GM21576 (cell line): ENCODE measurements around the gene CDK6.
A peak's percentile ranks its signal among the peaks of the same experiment; 100 is the strongest.

ENCODE experiments used
- ATAC-seq: cut with Tn5 transposase; IDR thresholded peaks from one replicate; pipeline ENCODE4 v1.9.1; 2021; ENCODE audit warnings: mild to moderate bottlenecking, moderate library complexity; ENCODE audit not compliant: unreplicated experiment

CDK6 gene

DNA sequence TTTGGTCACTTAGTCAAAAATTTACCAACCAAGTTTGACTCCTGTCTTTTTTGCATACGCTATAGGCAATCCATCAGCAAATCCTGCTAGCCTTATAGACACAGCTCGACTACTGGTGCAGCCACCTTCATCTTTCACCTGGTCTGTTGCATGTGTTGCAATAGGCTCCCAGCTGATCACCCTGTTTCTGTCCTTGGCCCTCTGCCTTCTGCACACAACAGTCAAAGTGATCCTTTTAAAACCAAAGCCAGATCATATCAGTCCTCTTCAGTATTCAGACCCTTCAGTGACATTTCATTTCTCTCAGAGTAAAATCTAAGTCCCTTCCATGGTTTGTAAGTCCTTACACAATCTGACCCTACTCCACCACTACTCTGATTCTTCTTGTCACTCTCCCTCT is 10.9 kb upstream of the CDK6 start:
- ATAC-seq = no peak

- no peak for ATAC-seq
These were observed 9.4 kb upstream of the CDK6 start for GRCh38 chr7:92845736-92846135.

GRCh38 chr7:92843781-92844180 is 7.4 kb upstream of the CDK6 start:
- no peak for ATAC-seq

DNA sequence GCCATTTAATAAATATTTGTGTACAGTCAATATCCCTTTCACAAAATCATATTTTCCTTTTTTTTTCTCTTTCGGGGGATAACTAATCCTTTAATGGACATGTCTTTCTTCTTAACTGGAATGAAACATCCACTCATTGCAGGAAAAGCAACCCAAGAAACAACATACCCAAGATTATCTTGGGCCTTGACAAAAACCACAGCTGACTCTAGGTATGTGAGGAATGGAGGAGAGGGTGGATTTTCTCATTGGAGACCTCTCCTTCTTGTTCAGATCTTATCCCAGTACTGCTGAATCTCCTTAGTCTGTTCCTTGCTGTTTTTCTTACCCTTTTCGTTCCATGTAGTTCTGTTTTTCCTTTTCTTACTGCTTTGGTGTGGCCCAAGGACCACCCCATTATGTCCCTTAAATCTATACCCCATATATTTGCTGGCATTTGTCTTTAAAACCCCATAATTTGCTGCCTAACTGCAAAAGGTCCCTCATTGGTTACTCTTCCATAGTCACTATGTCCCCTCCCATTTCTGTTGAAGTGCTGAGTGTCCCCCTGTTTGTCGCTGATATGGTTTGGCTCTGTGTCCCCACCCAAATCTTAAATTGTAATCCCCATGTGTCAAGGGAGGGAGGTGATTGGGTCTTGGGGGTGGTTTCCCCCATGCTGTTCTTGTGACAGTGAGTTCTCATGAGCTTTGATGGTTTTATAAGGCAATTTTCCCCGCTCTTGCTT is 6.8 kb upstream of the CDK6 start:
- no peak for ATAC-seq

DNA sequence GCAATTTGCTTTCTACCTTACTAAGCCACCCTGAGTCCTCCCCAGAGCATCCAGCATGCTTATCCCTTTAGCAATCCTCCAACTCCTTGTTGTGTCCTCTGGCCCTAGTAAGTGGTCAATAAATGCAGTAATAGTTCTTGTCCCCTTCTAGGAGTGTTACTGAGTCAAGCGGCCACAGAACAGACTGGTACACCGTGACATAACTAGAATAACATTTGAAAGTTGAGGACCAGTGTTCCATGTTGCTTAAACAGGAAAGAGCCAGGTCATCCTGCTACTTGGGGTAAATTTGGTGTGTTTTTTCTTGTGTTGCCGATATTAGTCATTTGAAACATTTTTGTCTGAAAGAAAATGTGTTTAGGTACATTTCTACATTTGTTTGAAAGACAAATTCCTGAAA is 4.8 kb upstream of the CDK6 start:
- ATAC-seq = no peak

- ATAC-seq = no peak
These were observed 3.9 kb upstream of the CDK6 start for GRCh38 chr7:92840316-92840715.

DNA sequence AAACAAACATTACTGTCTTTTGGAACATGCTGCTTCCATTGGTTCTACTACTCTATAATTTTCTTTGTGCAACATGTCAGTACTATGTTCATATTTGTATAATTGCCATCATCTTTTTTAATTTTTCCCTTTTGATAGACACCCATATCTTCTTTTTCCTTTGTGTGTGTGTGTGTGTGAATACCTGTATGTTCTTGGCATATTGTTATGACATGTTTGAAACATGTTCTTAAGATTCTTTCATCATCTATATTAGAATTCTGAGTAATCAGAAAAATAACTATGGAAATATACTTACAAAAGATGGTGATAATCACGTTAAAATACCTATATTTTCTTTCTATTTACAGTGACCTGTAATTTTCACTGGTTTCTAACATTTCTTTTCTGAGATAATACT is 3.5 kb upstream of the CDK6 start:
- ATAC-seq = no peak

- ATAC-seq = no peak
These were observed 2.6 kb upstream of the CDK6 start for GRCh38 chr7:92838934-92839333.

- ATAC-seq = no peak
These were observed 802 bp upstream of the CDK6 start for GRCh38 chr7:92837000-92837749.

- ATAC-seq = no peak
These were observed 403 bp downstream of the CDK6 start for GRCh38 chr7:92835851-92836488.

DNA sequence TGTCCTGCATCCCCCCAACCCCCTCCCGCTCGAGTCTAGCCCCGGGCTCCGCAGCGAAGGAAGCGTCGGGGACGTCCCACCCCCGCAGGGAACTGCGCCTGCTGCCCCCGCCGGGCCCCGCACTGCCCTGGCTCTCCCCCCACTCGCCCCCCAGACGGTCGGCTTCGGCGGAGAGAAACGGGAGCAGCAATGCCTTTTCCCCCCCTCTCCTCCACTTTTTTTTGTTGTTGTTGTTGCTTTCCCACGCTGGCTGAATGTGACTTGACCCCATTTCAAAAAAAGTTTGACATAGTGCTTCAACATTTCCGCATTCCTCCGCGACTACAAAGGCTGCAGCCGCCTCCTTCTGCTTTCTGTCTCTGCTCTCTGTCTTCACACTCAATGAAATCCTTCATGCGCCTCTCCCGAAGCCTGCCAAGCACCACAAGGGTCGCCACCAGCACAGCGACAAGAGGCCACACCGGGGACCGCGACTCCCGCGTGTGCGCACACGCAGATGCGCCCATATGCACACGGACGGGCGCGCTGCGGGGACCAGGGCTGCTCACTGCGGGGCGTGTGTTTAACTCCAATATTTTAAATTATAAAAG is 1.0 kb downstream of the CDK6 start:
- ATAC-seq = no peak

DNA sequence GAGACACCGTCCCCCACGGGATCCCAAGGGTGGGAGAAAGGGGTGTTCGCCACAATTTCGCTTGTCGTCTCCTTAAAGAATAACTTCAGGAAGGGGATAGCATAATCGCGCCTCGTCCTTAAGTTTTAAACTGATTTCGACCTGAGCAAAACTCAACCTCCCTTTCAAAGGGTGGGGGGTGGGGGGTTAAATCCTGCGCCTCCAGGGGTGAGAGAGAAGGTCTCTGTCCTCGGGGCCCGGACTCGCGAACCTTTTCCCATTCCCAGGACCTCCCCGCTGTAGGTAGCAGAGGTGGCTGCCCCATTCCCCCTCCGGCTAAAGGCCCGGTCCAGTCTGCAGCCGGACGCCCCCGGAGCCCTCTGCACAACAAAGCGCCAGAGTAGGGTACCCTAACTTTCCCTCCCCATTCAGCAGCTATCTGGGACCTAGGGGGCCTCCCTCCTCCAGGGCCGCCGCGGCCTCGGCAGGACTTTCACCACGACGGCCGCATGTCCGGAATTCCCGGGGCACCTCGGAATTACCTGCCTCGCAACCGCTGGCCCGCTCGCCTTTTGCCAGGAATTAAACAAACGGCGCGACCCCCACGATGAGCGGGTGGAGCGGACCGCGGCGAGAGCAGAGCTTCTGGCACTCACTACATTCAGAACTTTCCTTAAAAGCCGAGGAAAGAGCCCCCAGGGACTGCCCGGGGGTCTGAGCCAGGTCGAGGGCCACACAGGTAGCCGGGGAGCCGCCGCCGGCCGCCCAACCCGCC is 1.7 kb downstream of the CDK6 start:
- no peak for ATAC-seq

GRCh38 chr7:92833766-92834506 is 2.4 kb downstream of the CDK6 start:
- ATAC-seq = peak; percentile 47

- ATAC-seq = peak; percentile 53
These were observed 3.2 kb downstream of the CDK6 start for GRCh38 chr7:92833024-92833765.

GRCh38 chr7:92832534-92833023 is 3.8 kb downstream of the CDK6 start:
- peak; percentile 2 for ATAC-seq

- ATAC-seq = no peak
These were observed 4.4 kb downstream of the CDK6 start for GRCh38 chr7:92831716-92832533.

DNA sequence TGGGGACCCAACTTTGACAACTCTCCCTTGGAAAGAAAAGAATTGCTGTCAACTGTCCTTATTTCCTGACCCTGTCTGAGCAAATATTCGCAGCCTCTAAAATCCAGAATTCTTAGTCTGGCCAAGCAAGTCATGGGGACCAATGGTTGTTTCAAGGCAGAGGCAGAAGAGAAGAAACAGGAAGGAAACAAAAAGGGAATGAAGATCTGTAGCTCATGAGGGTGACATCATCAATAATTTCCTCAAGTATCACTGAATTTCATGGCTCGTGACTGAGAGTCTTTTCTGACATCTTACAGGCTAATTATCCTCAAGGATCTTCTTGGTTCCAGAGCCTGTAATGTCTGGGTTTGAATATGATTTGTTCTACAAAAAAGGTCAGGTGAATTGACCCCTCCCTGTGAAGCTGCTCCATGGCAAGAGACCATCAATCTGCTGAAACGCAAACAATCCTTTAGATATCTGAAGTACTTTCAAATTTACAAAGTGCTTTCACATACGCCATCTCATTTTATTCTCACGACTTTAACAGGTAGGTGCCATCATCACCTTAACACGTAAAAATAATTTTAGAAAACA is 5.8 kb downstream of the CDK6 start:
- ATAC-seq = no peak

DNA sequence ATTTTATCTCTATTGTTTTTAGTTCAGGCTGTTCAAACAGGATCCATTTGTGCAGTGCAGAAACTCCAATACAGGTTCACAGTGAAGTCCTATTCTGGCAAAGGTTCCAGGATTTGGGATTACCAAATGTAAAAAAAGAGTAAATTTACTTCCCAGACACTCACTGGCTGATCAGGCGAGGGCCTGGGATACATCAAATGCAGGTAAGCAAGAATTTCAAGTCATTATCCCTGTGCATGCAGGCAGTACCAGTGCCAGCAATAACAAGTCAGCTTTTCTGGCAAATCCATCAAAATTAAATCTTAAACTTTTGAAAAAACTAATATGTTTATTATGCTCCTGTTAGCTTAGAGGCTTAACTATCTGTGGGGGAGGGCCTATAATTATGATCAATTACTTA is 6.3 kb downstream of the CDK6 start:
- ATAC-seq = no peak
